Measurements from ENCODE around the gene GPR153. TPM values are rescaled to one million over a fixed set of nuclear protein-coding genes. Genes with fewer than 3 reads are reported as not detected.
A peak's percentile ranks its signal among the peaks of the same experiment; 100 is the strongest.

GPR153 gene
- total and polyA plus RNA-seq, 2 of the 13 experiments (the other 11 are each of a cell fraction or from before 2014, with no cell fraction given) = 0.22 to 0.31 TPM

- TF ChIP-seq ZBTB8A (CRISPR knock-in tag; IDR thresholded peaks at IDR 0.05; ENCODE audit: borderline replicate concordance, low read depth) (no peak; the same call in 1 of the 2 replicates), ZNF224 (CRISPR knock-in tag; IDR thresholded peaks at IDR 0.05) (0 out of 2 replicates have a peak, but pooled peaks have one; percentile 26), XBP1 (CRISPR knock-in tag; IDR thresholded peaks at IDR 0.05) (0 out of 2 replicates have a peak, but pooled peaks have one; percentile 86), FUBP1 (CRISPR knock-in tag; IDR thresholded peaks at IDR 0.05; ENCODE audit: borderline replicate concordance) (no peak), MEIS2 (CRISPR knock-in tag; IDR thresholded peaks at IDR 0.05) (peak; percentile 75; the same call in 1 of the 2 replicates), HMG20A (CRISPR knock-in tag; IDR thresholded peaks at IDR 0.05; ENCODE audit: borderline replicate concordance) (no peak), ZNF510 (CRISPR knock-in tag; IDR thresholded peaks at IDR 0.05; ENCODE audit: low read depth) (peak; percentile 87; the same call in 1 of the 2 replicates), ZNF280B (CRISPR knock-in tag; IDR thresholded peaks at IDR 0.05; ENCODE audit: borderline replicate concordance) (peak; percentile 47; the same call in 1 of the 2 replicates), RBM22 (optimal IDR thresholded peaks at IDR 0.05; ENCODE audit: low read length) (peak; percentile 52), ZNF589 (CRISPR knock-in tag; conservative IDR thresholded peaks at IDR 0.05) (peak; percentile 90; the same call in 1 of the 2 replicates), TCF12 (IDR thresholded peaks at IDR 0.05) (no peak), TCF12 (CRISPR knock-in tag; IDR thresholded peaks at IDR 0.05) (peak; percentile 15; the same call in 1 of the 2 replicates), CERS6 (CRISPR knock-in tag; IDR thresholded peaks at IDR 0.05) (no peak), ARNT (IDR thresholded peaks at IDR 0.05) (no peak), MAFF (IDR thresholded peaks at IDR 0.05; ENCODE audit: low read depth, low read length) (0 out of 2 replicates have a peak, but pooled peaks have one; percentile 49), ZNF335 (CRISPR knock-in tag; IDR thresholded peaks at IDR 0.05) (peak; percentile 84), EP300 (IDR thresholded peaks at IDR 0.05; ENCODE audit: low read depth in 2 of 2, low read length in 2 of 2) (peak in 1 of 2 experiments; percentile 9; a peak in 1 of 4 replicates), EP300 (CRISPR knock-in tag; IDR thresholded peaks at IDR 0.05; ENCODE audit: borderline replicate concordance) (peak; percentile 56; the same call in 1 of the 2 replicates), CBX1 (IDR thresholded peaks at IDR 0.05; ENCODE audit: low read depth) (peak; percentile 27), ZNF232 (CRISPR knock-in tag; IDR thresholded peaks at IDR 0.05; ENCODE audit: borderline replicate concordance) (peak; percentile 54; the same call in 1 of the 2 replicates), HDAC6 (IDR thresholded peaks at IDR 0.05; ENCODE audit: low read depth, low read length) (no peak), ZBTB49 (CRISPR knock-in tag; IDR thresholded peaks at IDR 0.05; ENCODE audit: borderline replicate concordance) (0 out of 2 replicates have a peak, but pooled peaks have one; percentile 34)
These were observed 61.4 kb downstream of the GPR153 start, which contains the start of gene RPL22 (continued) for GRCh38 chr1:6199298-6200187.

Data from HepG2 (cell line).